Umbilical cord (tissue), 2 donors: Measurements from ENCODE around the gene CDK7. TPM values are rescaled to one million over a fixed set of nuclear protein-coding genes. Genes with fewer than 3 reads are reported as not detected.
"Not testable (repeated sequence)": the region's sequence is repeated elsewhere in the genome, so short reads cannot be mapped to it uniquely, and the experiment has no call there.

Source experiments
- DNase-seq: peaks from one replicate; pipeline ENCODE4 v3.0.0-alpha.2; 2015; ENCODE audit warnings: low spot score
- total RNA-seq: library from RNA; depleted of rRNA; stranded (reverse); fragments of >200 nt; gene quantifications from one replicate; pipeline ENCODE4 v1.2.3, GENCODE V29; 2014; ENCODE audit warnings: low replicate concordance; ENCODE audit not compliant: insufficient read depth

CDK7 gene
- 29.9 TPM for total RNA-seq

DNA sequence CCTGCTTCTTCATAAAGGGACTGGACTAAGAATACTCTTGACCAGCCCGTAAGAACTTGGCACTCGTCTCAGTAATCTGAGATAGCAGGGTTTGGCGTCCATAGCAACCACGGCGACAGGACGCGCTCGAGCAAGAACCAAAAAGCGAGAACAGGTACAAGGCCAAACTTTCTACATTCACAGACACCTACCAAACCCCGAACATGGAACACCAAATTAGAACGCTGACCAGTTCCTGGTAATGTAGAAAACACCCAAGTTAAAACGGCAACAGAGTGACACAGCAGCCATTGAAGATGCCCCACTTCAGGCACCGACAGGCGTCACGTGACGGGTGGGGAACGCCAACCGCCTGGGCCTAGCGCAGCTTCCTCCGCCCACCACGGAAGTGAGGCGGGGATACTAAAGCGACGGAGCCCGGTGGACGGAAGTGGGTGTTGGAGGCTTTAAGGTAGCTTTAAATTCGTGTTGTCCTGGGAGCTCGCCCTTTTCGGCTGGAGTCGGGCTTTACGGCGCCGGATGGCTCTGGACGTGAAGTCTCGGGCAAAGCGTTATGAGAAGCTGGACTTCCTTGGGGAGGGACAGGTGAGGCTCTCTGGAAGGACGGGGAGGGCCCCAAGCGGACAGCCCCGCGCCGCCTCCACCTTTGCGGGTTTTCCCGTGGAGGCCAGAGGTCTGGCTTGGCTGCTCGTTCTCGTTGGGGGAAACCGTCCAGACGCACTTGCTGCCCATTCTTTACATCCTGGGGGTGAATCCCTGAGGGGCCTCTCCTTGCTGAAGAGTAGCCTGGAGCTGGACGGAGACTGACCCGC is at the start of gene CDK7:
CDK7 (plus strand) TSS at position 430 of the 812 bp plus-strand sequence; CDS start at position 520, 90 bp downstream.
- DNase-seq = peak; percentile 97

DNA sequence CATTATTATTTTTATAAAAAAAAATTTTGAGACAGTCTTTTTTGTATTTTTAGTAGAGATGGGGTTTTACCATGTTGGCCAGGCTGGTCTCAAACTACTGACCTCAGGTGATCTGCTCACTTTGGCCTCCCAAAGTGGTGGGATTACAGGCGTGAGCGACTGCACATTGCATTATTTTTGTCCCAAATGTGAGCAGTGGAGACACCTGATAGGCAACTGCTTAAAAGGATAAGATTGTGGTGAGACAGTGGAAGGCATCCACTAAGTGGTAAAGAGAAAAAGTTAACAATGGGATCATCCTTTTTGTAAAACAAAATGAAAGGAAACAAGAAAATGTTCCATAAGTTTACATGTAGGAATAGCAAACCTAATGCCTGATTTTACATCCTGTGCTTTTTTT is 47.3 kb upstream of the CDK7 start:
- no peak for DNase-seq

DNA sequence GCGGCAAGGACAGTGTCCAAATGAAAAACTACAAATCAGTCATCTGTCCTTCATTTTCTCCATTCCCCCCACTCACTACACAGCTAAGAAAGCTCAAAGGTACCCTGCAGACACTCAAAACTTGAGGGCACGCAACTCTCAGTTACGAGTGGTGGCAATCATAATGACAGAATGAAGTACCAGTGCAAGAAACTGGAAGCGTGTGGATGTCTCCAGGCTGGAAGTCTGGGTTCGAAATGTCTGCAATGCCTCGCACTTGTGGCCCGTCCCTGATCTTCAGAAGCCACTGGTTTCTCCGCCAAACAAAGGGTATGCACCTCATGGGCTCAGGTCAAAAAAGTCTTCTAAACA is 45.9 kb upstream of the CDK7 start:
- no peak for DNase-seq

DNA sequence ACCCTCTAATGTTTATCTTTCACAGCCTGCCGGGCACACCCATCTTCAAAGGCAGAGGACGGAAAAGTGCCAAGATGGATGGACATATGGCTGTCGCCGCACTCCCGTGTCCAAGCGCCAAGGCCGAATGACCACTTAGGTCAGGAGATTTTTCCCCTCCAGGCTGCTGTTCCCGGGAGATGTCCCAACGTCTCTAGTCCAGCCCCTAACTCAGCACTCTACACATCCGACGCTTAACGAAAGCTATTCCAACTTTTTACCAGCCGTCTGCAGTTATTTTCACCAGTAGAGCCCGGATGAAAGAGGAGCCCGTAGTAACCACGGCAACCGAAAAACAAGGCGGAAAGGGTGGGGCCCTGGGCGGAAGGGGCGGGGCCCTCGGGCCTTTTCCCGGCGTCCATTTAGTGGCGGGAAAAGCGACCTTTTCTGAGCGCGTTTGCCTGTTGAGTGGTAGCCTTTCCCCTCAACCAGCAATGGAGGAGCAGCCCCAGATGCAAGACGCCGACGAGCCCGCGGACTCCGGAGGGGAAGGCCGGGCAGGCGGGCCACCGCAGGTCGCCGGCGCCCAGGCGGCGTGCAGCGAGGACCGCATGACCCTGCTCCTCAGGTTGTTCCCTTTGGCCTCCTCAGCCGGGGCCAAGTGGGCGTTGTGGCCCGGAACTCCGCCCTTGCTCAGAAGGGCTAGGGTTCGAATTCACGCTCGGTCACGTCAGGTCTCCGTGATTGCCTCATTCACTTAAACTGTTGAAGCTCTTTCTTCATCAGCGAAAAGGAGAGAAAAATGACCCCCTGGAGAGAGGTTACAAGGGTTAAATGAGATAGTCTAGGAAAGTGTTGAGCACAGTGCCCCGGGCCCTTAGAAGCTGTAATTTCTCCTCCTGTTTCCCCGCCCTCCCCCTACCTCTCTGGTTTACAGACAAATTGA is 45.3 kb upstream of the CDK7 start, which contains the start of gene CENPH:
CENPH (plus strand) TSS at position 422 of the 925 bp plus-strand sequence; CDS start at position 474, 52 bp downstream.
- DNase-seq = peak; percentile 96

DNA sequence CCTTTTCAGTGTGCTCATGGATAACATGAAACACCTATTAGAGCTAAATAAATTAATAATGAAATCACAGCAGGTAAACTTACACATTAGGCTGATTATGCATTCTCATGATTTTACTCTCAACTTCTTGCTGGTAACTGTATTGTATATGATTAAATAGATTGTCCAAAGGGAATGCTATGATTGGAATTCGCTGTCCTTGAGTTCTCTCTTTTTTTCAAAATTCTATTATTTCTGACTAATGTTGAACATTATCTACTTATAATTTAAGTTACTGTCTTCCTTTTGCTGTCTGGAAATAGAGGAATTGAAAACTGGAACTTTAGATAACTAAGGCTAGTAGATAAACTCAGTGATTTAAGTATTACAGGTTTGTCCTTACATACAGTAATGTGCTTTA is 32.2 kb upstream of the CDK7 start:
- DNase-seq = no peak

DNA sequence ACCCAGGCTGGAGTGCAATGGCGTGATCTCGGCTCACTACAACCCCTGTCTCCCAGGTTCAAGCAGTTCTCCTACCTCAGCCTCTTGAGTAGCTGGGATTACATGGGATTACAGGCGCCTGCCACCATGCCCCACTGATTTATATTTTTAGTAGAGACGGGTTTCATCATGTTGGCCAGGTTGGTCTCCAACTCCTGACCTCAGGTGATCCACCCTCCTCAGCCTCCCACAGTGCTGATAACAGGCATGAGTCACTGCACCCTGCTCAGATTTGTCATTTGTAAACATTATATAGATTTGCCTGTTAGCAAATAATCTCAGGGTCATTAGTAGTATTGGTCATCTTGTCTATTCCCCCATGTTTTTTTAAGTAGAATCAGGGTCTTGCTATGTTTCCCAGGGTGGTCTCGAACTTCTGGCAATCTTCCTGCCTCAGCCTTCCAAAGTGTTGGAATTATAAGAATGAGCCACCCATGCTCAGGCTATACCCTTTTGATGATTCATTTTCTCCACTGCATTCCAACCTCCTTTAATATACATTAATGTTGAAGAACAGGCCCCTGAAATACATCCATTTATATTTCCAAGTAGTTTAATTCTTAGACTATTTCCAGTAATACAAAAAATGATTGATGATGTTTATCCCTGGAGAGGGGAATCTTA is 28.0 kb upstream of the CDK7 start:
- no peak for DNase-seq

DNA sequence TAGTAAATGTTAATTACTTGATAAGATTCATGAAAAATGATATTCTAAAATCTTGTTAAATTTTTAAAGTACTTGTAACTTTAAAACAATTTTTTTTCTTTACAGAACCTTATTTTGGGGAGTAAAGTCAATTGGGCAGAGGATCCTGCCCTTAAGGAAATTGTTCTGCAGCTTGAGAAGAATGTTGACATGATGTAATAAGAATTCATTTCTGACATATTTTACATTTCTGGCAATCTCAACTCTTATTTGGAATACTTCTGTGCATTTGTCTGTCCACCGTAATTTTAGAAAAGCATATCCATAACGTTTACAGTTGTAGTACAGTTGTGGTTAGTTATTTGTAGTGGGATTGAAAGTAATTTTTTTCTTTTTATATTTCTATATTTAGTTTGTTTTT is 25.1 kb upstream of the CDK7 start:
- no peak for DNase-seq

DNA sequence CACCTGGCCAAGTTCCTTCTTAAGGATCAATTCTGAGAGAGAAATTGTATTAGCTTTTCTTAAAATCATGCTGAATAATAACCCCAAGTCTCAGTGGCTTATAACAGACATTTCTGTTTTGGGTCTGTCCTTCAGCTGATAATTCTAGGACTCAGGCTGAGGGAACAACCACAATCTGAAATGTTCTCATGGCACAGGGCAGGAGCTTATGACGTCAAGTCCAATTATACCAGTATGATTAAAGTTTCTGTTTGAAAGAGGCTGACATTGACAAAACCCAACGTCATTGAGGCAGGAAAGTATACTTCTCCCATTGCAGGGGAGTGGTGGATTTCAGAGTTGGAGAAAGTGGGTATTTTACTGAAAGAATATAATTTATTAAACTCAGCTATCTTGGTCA is 23.5 kb upstream of the CDK7 start:
- no peak for DNase-seq

DNA sequence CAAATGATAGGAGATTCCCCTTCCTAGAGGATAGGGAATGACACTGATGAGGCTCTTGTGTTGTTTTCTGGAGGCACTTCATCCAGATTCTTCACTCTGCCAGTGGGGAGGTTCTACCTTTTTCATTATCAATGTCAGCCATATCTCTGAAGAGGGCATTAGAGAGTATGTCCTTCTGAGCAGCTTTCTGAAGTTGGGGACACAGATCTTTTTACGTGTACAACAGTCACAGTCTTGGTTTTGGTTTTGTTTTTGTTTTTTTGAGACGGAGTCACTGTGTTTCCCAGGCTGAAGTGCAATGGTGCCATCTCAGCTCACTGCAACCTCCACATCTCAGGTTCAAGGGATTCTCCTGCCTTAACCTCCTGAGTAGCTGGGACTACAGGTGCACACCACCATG is 22.7 kb upstream of the CDK7 start:
- no peak for DNase-seq

DNA sequence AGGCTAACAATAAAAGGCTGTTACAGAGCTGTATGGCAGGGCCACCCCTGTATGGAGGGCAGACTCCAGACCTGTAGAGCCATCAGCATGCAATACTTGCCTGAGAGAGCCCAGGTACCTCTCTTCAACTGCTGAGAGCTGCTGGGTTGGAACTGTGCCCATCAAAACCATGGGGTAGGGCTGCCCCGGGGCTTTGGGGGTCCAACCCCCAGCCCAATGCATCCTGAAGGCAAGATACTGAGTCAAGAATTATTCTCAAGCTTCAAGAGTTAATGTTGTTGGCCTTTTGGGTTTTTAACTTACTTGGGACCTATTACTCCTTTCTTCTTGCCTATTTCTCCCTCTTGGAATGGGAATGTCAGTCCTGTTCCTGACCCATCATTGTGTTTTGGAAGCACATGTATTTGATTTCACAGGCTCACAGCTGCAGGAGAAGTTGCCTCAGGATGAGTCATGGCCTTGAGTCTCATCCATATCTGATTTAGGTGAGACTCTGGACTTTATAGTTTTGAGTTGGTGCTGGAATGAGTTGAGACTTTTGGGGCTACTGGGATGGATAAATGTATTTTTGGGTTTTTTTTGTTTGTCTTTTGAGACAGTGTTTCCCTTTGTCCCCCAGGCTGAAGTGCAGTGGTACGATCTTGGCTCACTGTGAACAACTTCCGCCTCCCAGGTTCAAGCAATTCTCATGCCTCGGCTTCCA is 21.0 kb upstream of the CDK7 start:
- no peak for DNase-seq

DNA sequence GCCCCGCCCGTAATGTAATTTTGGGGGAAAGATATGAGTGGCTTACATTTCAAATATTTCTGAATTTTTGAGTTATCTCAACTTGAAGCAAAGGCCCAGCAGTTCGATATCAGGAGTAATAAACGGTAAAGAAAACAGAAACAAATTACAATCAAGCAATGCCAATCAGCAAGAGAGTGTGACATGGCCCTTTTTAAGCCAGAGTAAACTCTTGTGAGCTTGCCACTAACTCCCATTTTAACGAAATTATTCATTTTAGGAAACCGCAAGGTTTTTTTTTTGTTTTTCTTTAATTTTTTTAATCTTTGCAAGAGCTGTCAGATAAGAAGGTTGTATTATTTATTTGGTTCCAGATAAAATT is 17.6 kb upstream of the CDK7 start:
- no peak for DNase-seq

DNA sequence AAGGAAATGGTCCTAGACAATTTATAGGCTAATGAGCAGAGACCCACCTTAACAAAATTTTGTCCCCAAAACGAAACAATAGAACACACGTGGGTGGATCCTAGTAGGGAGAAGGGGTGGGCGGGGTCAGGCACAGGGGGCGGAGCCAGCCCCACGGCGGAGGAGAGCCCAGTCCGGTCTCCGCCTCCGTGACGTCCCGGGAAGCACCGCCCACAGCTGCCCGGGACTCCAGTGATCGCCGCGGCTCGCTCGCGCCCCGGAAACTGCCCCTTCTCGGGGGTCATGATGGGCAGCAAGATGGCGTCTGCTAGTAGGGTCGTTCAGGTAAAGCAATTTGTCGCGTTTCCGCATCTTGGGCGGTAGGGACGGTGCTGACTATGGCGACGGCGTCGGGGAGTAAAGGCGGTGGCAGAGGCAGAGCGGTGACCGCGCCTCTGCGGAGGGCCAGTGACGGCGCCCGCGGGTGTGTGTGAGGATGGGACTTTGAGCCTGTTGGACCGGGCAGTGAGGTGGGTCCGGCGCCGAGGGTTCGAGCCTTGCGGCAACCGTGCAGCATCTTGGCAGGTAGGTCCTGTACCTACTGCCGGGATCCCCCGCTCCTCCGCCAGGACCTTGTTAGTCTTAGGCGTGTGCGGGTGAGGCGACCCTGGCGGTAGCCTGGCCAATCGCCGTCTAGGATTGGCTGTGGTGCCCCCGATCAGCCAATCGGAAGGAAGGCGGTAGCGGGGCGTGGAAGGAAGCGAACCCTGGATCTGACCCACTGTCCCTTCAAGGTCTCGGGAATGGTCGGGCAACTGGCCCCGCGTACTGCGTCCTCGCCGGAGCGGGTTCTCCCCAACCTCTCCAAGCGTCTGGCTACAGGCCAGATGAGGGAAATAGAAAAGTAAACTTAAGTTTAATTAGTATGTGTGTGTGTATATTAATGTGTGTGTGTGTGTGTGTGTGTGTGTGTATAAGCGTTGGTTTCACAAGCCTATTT is 16.8 kb upstream of the CDK7 start:
- peak; percentile 96 for DNase-seq

DNA sequence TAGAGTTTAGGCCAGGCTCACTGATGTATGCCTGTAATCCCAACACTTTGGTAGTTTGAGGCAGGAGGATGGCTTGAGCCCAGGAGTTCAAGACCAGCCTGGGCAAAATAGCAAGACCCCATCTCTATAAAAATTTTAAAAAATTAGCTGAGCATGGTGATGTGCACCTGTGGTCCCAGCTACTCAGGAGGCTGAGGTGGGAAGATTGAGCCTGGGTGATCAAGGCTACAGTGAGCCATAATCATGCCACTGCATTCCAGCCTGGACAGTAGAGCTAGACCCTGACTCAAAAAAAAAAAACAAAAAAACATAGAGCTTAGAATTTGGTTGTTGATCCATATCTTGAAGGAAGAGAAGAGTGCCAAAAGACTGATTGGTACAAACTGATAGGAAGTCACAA is 14.7 kb upstream of the CDK7 start:
- DNase-seq = no peak

DNA sequence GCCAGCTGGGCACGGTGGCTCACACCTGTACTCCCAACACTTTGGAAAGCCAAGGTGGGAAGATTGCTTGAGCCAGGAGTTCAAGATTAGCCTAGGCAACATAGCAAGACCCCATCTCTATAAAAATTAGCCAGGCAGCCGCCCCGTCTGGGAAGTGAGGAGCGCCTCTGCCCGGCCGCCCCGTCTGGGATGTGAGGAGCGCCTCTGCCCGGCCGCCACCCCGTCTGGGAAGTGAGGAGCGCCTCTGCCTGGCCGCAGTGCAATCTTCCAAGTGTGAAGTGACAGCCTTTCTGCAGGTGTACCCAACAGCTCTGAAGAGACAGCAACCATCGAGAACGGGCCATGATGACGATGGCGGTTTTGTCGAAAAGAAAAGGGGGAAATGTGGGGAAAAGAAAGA is 14.3 kb upstream of the CDK7 start:
- not testable (repeated sequence) for DNase-seq

DNA sequence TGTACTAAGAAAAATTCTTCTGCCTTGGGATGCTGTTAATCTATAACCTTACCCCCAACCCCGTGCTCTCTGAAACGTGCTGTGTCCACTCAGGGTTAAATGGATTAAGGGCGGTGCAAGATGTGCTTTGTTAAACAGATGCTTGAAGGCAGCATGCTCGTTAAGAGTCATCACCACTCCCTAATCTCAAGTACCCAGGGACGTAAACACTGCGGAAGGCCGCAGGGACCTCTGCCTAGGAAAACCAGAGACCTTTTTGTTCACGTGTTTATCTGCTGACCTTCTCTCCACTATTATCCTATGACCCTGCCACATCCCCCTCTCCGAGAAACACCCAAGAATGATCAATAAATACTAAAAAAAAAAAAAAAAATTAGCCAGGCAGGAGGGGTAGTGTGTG is 13.9 kb upstream of the CDK7 start:
- not testable (repeated sequence) for DNase-seq

DNA sequence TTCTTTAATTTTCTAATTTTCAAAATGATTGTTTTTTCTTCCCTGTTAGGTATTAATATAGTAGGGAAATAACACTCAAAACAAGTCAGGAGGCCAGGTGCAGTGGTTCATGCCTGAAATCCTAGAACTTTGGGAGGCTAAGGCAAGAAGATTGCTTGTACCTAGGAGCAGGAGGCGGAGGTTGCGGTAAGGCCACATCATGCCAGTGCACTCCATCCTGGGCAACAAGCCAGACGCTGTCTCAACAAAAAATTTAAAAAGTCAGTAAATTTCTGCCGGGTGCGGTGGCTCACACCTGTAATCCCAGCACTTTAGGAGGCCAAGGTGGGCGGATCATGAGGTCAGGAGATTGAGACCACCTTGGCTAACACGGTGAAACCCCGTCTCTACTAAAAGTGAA is 10.2 kb upstream of the CDK7 start:
- DNase-seq = no peak

DNA sequence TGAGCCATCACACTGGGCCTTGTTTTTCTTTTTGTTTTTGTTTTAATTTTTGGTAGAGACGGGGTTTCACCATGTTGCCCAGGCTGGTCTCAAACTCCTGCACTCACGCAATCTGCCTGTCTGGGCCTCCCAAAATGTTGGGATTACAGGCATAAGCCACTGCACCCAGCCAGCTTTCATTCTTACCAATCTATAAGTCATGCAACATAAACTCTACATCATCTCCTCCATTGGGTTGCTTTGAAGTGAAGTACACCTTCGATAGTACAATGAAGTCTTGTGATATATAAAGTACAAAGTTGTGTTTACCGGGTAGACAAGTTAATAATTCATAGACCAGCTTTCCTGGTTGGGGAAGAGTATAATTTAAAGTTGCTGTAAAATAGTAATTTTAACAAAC is 8.8 kb upstream of the CDK7 start:
- no peak for DNase-seq

DNA sequence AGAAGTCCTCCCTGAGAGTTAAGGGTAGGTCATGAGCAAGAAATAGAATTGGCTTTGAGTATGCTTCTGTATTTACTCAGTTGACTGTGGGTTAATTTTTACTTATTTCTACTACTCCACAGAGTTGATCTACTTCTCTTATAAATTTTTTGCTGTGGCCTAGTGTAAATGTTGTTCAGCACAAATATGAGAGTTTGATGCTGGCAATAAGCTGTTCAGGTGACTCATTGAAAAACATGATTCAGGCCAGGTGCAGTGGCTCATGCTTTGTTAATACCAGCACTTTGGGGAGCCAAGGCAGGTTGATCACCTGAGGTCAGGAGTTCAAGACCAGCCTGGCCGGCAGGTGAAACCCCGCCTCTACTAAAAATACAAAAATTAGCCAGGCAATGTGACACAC is 4.5 kb upstream of the CDK7 start:
- no peak for DNase-seq

DNA sequence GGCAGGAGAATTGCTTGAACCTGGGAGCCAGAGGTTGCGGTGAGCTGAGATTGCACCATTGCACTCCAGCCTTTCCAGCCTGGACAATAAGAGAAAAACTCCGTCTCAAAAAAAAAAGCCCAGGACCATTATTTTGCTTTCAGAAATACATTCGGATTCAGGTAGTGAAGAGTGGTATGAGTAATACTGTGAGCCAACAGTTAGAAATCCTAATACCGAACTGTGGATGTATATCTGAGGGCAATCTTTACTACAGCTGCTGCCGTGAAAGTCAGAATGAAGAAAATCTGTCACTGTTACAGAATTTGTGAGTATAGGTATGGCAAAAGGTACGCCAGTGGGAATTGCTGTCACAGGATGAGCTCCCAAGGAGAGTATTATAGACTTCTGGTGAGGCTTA is 3.4 kb upstream of the CDK7 start:
- DNase-seq = no peak

DNA sequence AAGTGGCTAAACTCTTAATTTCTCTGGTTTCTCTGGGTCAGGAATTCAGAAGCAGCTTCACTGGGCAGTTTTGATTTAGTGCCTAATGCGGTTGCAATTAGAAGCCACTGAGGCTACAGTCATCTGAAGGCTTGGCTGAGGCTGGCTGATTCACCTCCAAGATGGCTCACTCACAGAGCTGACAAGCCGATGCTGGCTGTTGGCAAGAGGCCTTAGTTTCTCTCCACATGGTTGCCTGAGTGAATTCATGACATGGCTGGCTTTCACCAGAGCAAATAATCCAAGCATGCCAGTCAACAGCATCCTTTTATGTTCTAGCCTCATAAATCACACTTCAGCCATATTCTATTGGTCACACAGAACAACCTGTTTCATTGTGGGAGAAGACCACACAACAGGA is 2.8 kb upstream of the CDK7 start:
- no peak for DNase-seq
